Measurements from ENCODE around the gene BMP7. TPM values are rescaled to one million over a fixed set of nuclear protein-coding genes. Genes with fewer than 3 reads are reported as not detected.
A peak's percentile ranks its signal among the peaks of the same experiment; 100 is the strongest.

The BMP7 gene
- total RNA-seq, 2 donors from 2014 or later = not detected

GRCh38 chr20:57183457-57184009, 82.9 kb downstream of the BMP7 start:
- no peak overlapping the region for H3K27ac Mint-ChIP-seq
- ATAC-seq = no peak
- no peaks in the 10 kb centered on the region for H3K9me3 Mint-ChIP-seq
- H3K36me3 Mint-ChIP-seq = no peaks in the 10 kb centered on the region
- DNase-seq (ENCODE audit: low spot score in 2 of 2) = no peak

GRCh38 chr20:57181639-57182038, 84.8 kb downstream of the BMP7 start:
- no peak overlapping the region for H3K27ac Mint-ChIP-seq
- DNase-seq (ENCODE audit: low spot score in 2 of 2) = no peak
- H3K9me3 Mint-ChIP-seq = no peaks in the 10 kb centered on the region
- no peaks in the 10 kb centered on the region for H3K36me3 Mint-ChIP-seq
- ATAC-seq = no peak

- ATAC-seq (no peak), DNase-seq (ENCODE audit: low spot score in 2 of 2) (no peak)
- no peak overlapping the region for H3K27ac Mint-ChIP-seq
- no peaks in the 10 kb centered on the region for H3K9me3 Mint-ChIP-seq
- no peaks in the 10 kb centered on the region for H3K36me3 Mint-ChIP-seq
These were observed 85.5 kb downstream of the BMP7 start for GRCh38 chr20:57180954-57181353.

GRCh38 chr20:57180387-57180786, 86.1 kb downstream of the BMP7 start:
- DNase-seq (ENCODE audit: low spot score in 2 of 2) (no peak), ATAC-seq (no peak)
- Mint-ChIP-seq H3K9me3 (no peaks in the 10 kb centered on the region), H3K36me3 (no peaks in the 10 kb centered on the region), H3K27ac (no peak overlapping the region)

- no peak overlapping the region for H3K27ac Mint-ChIP-seq
- H3K36me3 Mint-ChIP-seq = no peaks in the 10 kb centered on the region
- ATAC-seq = no peak
- no peaks in the 10 kb centered on the region for H3K9me3 Mint-ChIP-seq
- no peak for DNase-seq (ENCODE audit: low spot score in 2 of 2)
These were observed 87.2 kb downstream of the BMP7 start for GRCh38 chr20:57179265-57179664.

GRCh38 chr20:57178582-57179111, 87.8 kb downstream of the BMP7 start:
- Mint-ChIP-seq H3K27ac (no peak overlapping the region), H3K9me3 (no peaks in the 10 kb centered on the region), H3K36me3 (no peaks in the 10 kb centered on the region)
- no peak for ATAC-seq
- DNase-seq (ENCODE audit: low spot score in 2 of 2) = no peak

- no peaks in the 10 kb centered on the region for H3K9me3 Mint-ChIP-seq
- DNase-seq (ENCODE audit: low spot score in 2 of 2) (no peak), ATAC-seq (no peak)
- no peaks in the 10 kb centered on the region for H3K36me3 Mint-ChIP-seq
- H3K27ac Mint-ChIP-seq = peak overlapping the region in 1 of 2 donors; percentile 15
These were observed 88.7 kb downstream of the BMP7 start for GRCh38 chr20:57177636-57178280.

GRCh38 chr20:57176842-57177241, 89.6 kb downstream of the BMP7 start:
- no peak for DNase-seq (ENCODE audit: low spot score in 2 of 2)
- no peak for ATAC-seq
- Mint-ChIP-seq H3K27ac (no peak overlapping the region), H3K36me3 (no peaks in the 10 kb centered on the region), H3K9me3 (no peaks in the 10 kb centered on the region)

GRCh38 chr20:57175397-57176010, 90.9 kb downstream of the BMP7 start:
- ATAC-seq (peak; percentile 18 to 86), DNase-seq (ENCODE audit: low spot score in 2 of 2) (peak in 1 of 2 donors; percentile 6)
- no peaks in the 10 kb centered on the region for H3K9me3 Mint-ChIP-seq
- no peaks in the 10 kb centered on the region for H3K36me3 Mint-ChIP-seq
- peak overlapping the region in 1 of 2 donors; percentile 72 for H3K27ac Mint-ChIP-seq

GRCh38 chr20:57174737-57175136, 91.7 kb downstream of the BMP7 start:
- H3K9me3 Mint-ChIP-seq = no peaks in the 10 kb centered on the region
- no peaks in the 10 kb centered on the region for H3K36me3 Mint-ChIP-seq
- no peak overlapping the region for H3K27ac Mint-ChIP-seq
- no peak for DNase-seq (ENCODE audit: low spot score in 2 of 2)
- no peak for ATAC-seq

GRCh38 chr20:57173986-57174385, 92.5 kb downstream of the BMP7 start:
- DNase-seq (ENCODE audit: low spot score in 2 of 2) = no peak
- no peaks in the 10 kb centered on the region for H3K36me3 Mint-ChIP-seq
- no peak overlapping the region for H3K27ac Mint-ChIP-seq
- no peak for ATAC-seq
- no peaks in the 10 kb centered on the region for H3K9me3 Mint-ChIP-seq

GRCh38 chr20:57173041-57173440, 93.4 kb downstream of the BMP7 start:
- DNase-seq (ENCODE audit: low spot score in 2 of 2) = no peak
- H3K9me3 Mint-ChIP-seq = no peaks in the 10 kb centered on the region
- ATAC-seq = no peak
- H3K36me3 Mint-ChIP-seq = no peaks in the 10 kb centered on the region
- H3K27ac Mint-ChIP-seq = no peak overlapping the region

- no peaks in the 10 kb centered on the region for H3K36me3 Mint-ChIP-seq
- no peak overlapping the region for H3K27ac Mint-ChIP-seq
- ATAC-seq (no peak), DNase-seq (ENCODE audit: low spot score in 2 of 2) (no peak)
- H3K9me3 Mint-ChIP-seq = no peaks in the 10 kb centered on the region
These were observed 96.1 kb downstream of the BMP7 start for GRCh38 chr20:57170343-57170742.

- H3K9me3 Mint-ChIP-seq = no peaks in the 10 kb centered on the region
- H3K27ac Mint-ChIP-seq = no peak overlapping the region
- DNase-seq (ENCODE audit: low spot score in 2 of 2) = no peak
- no peaks in the 10 kb centered on the region for H3K36me3 Mint-ChIP-seq
- ATAC-seq = no peak
These were observed 97.3 kb downstream of the BMP7 start for GRCh38 chr20:57169162-57169561.

- DNase-seq (ENCODE audit: low spot score in 2 of 2) = no peak
- no peak overlapping the region for H3K27ac Mint-ChIP-seq
- ATAC-seq = no peak
- no peaks in the 10 kb centered on the region for H3K36me3 Mint-ChIP-seq
- no peaks in the 10 kb centered on the region for H3K9me3 Mint-ChIP-seq
These were observed 98.3 kb downstream of the BMP7 start for GRCh38 chr20:57167971-57168701.

- ATAC-seq (no peak), DNase-seq (ENCODE audit: low spot score in 2 of 2) (no peak)
- Mint-ChIP-seq H3K27ac (peak overlapping the region in 1 of 2 donors; percentile 60), H3K9me3 (no peaks in the 10 kb centered on the region), H3K36me3 (no peaks in the 10 kb centered on the region)
These were observed 99.2 kb downstream of the BMP7 start for GRCh38 chr20:57167292-57167655.

- Mint-ChIP-seq H3K36me3 (no peaks in the 10 kb centered on the region), H3K9me3 (no peaks in the 10 kb centered on the region), H3K27ac (no peak overlapping the region)
- ATAC-seq (no peak), DNase-seq (ENCODE audit: low spot score in 2 of 2) (no peak)
These were observed 99.7 kb downstream of the BMP7 start for GRCh38 chr20:57166568-57167291.

All from activated naive CD4-positive, alpha-beta T cell treated with anti-CD3 and anti-CD28 coated beads, Interleukin-2, amount 50 U/mL, for 72 hours (primary cell).